Muscle of leg (tissue), 11 donors: Measurements from ENCODE around the gene CEP72. TPM values are rescaled to one million over a fixed set of nuclear protein-coding genes. Genes with fewer than 3 reads are reported as not detected.
"Not testable (repeated sequence)": the region's sequence is repeated elsewhere in the genome, so short reads cannot be mapped to it uniquely, and the experiment has no call there.

Experiments
- DNase-seq: peaks from one replicate; pipeline ENCODE4 v3.0.0; 2013
- H3K27ac ChIP-seq: one replicate; pipeline ENCODE4 v1.5.1; 2013; ENCODE audit warnings: mild to moderate bottlenecking, low read length, control low read depth
- H3K27me3 ChIP-seq: one replicate; pipeline ENCODE4 v1.6.1; 2013; ENCODE audit warnings: low read length; ENCODE audit not compliant: control insufficient read depth, insufficient read depth
- H3K36me3 ChIP-seq: one replicate; pipeline ENCODE4 v1.6.1; 2013; ENCODE audit warnings: low read length; ENCODE audit not compliant: control insufficient read depth, insufficient read depth
- H3K4me1 ChIP-seq: one replicate; pipeline ENCODE4 v1.6.1; 2013; ENCODE audit warnings: low read length; ENCODE audit not compliant: control insufficient read depth, insufficient read depth
- H3K4me3 ChIP-seq: one replicate; pipeline ENCODE4 v1.5.1; 2013; ENCODE audit warnings: low read length, control low read depth
- H3K9me3 ChIP-seq: replicated peaks from 2 replicates; pipeline ENCODE4 v1.6.1; 2013; ENCODE audit warnings: low read depth, low read length; ENCODE audit not compliant: control insufficient read depth
- WGBS: methylation state at CpG from one replicate; pipeline ENCODE4 v1.1.5; 2013; ENCODE audit warnings: missing lambda C conversion rate; ENCODE audit not compliant: insufficient coverage; 5-methylcytosine and 5-hydroxymethylcytosine counted together
- polyA plus RNA-seq, 8 donors: library from polyadenylated mRNA; unstranded; fragments of 120-200 nt; gene quantifications; one replicate each; pipeline versions ENCODE4 v1.2.1 to v1.2.3, GENCODE V29; 2013; ENCODE audit warnings: inconsistent platforms in 1 of 8, low replicate concordance in 1 of 8; ENCODE audit not compliant: insufficient read length in 8 of 8, insufficient read depth in 1 of 8
- total RNA-seq: library from RNA; stranded (reverse); fragments of 120-200 nt; gene quantifications from one replicate; pipeline ENCODE4 v1.2.4, GENCODE V29; 2013

CEP72 gene
- total and polyA plus RNA-seq, 9 donors = 3.0 to 5.1 (median 4.1) TPM

DNA sequence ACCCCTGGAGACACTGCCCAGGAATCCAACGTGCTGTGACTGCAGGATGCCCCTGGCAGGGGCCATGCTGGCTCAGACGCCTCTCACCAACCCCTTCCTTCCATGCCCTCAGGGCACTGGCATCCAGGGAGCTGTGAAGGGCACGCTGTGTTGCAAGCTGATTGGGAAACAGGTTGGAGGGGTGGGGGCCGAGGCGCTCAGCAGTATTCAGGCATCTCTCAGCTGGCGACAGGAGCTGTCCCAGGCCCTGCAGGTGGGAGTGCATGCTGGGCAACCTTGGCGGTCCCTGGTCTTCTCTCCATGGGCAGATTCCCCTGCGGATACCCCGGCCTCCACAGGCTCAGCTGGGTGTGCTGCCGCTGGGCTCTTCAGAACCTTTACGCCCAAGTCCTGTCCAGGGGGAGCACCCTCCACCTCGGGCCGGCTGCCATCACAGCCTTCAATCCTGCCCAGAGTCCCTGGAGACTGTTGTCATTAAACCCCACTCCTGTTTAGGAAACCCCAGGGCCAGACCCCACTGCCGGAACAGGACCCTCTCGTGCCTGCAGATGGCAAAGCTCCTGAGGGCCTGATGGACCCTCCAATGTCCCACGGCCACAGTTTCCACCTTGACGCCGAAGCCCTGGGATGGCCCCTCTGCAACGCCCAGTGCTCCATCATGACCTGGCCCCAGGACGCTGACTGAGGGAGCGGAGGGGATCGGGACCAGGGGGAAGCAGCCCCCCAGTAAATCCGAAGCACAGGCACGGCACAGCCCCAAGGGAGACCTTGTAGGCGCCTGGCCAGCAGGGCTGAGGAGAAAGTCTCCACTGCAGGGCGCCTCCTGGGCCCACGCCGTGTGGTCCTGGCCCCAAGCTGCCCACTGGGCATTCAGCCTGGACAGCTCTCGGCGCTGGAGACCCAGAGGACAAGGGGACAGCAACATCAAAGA is 71.7 kb downstream of the CEP72 start:
- DNase-seq = no peak
- Histone ChIP-seq H3K27ac (no peak overlapping the region), H3K9me3 (no peaks in the 10 kb centered on the region), H3K36me3 (no peaks in the 10 kb centered on the region), H3K27me3 (no peaks in the 10 kb centered on the region), H3K4me1 (no peaks in the 10 kb centered on the region), H3K4me3 (no peak overlapping the region)
- WGBS = 71% methylated on average over 26 of the region's 30 CpGs

DNA sequence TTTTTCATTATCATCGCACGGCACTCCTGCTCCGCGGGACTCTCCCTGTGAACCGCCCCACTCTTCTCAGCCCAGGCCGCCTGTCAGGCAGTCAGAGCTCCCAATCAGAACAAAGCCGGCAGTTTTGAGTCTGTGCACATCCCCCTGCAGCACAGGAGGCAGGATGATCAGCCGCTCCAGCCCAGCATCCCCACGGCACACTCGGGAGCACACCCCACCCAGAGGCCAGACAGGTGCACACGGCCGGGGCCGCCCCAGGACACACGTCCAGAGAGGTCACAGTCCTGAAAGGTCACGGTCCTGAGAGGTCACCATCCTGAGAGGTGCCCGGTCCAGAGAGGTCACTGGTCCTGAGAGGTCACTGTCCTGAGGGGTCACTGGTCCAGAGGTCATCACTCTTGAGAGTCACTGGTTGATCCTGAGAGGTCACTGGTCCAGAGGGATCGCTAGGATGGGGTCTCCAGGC is 72.6 kb downstream of the CEP72 start:
- no peak for DNase-seq
- Histone ChIP-seq H3K27me3 (no peaks in the 10 kb centered on the region), H3K36me3 (no peaks in the 10 kb centered on the region), H3K4me1 (no peaks in the 10 kb centered on the region), H3K4me3 (no peak overlapping the region), H3K27ac (no peak overlapping the region), H3K9me3 (no peaks in the 10 kb centered on the region)
- WGBS = 59% methylated on average over 17 of the region's 17 CpGs

DNA sequence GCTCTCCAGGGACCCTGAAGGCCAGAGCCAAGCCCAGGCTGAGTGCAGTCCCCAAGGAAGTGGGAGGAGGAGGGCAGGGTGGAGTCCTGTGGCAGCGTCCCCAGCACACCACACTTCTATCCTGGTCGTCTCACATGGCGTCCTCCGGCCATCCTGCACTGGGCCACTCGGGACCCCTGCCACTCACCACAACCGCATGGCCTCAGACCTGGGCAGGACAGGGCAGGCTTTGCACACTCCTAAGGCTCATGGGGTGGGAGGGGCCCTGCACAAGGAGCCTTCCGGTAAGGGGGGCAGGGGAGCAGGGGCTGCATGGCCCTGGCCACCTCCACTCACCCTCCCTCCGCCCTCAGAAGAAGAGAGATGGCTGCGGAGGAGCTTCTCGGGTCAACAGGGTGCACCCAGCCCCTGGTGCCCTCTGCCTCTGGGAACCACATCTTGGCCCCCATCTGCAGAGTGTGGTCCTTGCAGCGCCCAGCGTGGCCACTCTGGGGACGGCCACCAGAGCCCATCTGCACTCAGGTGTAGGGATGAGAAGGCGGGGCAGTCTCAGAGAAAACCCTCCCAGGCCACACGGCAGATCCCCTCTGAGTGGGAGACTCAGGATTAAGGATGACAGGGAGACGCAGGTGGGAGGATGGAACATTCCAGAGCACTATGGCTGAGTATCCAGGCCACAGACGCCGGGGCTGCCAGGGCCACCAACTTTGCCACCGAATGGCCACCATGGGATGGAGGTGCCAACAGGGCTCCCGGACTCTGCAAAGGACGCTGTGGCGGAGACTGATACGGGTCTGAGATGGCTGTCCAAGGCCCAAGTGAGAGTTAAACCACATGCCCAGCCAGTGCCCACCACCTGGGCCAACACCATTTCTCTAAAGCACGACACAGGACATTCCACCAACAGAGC is 73.4 kb downstream of the CEP72 start:
- no peaks in the 10 kb centered on the region for H3K9me3 ChIP-seq
- DNase-seq = no peak
- H3K36me3 ChIP-seq = no peaks in the 10 kb centered on the region
- no peaks in the 10 kb centered on the region for H3K27me3 ChIP-seq
- H3K4me1 ChIP-seq = no peaks in the 10 kb centered on the region
- WGBS = 90% methylated on average over 13 of the region's 24 CpGs
- H3K27ac ChIP-seq = no peak overlapping the region
- H3K4me3 ChIP-seq = no peak overlapping the region

DNA sequence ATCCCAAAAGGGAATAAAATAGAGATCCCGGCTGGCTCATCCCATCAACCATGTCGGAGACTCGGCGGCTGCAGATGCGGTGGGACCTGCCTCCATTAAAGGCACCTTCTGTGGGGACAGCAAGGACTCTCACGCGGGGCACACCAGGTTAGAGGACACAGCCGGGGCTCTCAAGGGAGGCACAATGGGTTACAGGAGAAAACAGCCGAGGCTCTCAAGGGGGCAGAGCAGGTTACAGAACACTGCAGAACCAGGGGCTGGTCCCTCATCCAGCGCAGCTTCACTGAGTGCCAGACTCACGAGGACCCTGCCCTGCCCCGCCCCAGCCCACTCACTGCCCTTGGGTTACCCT is 74.0 kb downstream of the CEP72 start:
- DNase-seq, H3K27me3 ChIP-seq, H3K36me3 ChIP-seq, H3K27ac ChIP-seq, H3K9me3 ChIP-seq, H3K4me1 ChIP-seq, H3K4me3 ChIP-seq: not testable (repeated sequence)
- WGBS = no CpG with 5 or more reads among the region's 12 CpGs

DNA sequence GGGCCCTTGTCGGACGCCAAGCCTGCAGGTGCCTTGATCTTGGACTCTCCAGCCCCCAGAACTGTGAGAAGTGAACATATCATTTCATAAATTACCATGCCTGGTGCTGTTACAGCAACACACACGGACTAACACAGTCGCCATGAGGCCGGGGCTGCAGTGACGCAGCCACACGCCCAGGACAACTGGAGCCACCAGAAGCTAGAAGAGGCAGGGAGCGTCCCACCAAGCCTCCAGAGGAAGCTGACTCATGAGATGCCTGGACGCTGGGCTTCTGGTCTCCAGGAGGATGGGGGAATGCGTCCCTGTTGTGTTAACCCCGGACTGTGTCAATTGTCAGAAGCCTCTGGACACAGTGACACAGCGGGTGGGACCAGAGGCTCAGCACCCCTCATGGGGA is 74.8 kb downstream of the CEP72 start:
- H3K9me3 ChIP-seq, H3K4me3 ChIP-seq, H3K27ac ChIP-seq, DNase-seq, H3K36me3 ChIP-seq, H3K27me3 ChIP-seq, H3K4me1 ChIP-seq: not testable (repeated sequence)
- WGBS = no CpG with 5 or more reads among the region's 12 CpGs

DNA sequence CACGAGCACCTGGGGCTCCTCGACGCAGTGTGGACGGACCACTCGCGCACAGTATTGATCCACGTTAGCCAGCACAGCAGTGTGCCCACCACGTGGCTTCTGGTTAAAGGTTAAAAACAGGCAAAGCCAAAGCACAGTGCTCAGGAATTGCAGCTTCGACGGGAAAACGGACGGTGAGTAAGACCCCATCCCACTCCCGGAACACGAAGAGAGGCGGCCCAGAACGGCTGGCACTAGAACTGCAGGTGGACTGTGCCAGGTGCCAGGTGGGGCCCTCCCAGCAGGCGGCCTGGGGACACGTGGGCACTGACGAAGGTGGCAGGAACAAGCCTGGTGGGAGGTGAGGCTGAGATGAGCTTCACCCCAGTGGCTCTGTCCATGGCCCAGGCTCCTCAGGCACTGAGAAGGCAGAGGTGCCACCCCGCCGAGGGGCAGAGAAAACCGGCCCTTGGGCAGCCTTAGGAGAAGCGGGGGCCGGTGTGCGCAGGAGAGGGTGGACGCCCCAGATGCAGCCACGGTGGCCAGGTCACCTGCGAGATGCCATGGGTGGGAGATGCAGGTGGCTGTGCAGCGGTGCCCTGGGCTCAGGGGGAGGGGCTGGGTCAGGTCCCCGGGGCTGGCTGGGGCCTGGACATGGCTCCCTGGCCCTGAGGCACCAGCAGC is 76.3 kb downstream of the CEP72 start:
- not testable (repeated sequence) for H3K4me1 ChIP-seq, H3K36me3 ChIP-seq, H3K27ac ChIP-seq, DNase-seq, H3K9me3 ChIP-seq, H3K4me3 ChIP-seq, H3K27me3 ChIP-seq
- WGBS = 73% methylated on average over 10 of the region's 30 CpGs

DNA sequence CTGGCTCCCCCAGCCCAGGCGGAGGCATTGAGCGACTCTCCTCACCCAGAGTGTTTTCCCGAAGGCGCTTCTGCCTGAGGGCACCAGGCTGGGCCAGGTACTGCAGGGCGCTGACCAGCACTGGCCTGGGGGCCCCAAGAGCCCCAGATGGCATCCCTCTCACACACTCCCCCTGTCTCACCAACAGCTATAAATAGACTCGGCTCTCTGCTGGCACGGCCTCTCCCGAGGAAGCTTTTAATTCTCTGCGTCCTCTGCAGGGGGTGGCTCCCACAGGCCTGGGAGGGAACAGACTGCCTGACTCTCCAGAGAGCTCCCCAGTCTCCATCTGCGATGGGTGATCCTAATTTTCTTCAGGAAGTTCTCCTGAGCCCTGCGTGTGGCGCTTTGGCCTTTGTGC is 78.2 kb downstream of the CEP72 start:
- not testable (repeated sequence) for H3K27me3 ChIP-seq, H3K36me3 ChIP-seq, H3K4me3 ChIP-seq, H3K4me1 ChIP-seq, H3K27ac ChIP-seq, DNase-seq, H3K9me3 ChIP-seq
- WGBS = no CpG with 5 or more reads among the region's 12 CpGs

DNA sequence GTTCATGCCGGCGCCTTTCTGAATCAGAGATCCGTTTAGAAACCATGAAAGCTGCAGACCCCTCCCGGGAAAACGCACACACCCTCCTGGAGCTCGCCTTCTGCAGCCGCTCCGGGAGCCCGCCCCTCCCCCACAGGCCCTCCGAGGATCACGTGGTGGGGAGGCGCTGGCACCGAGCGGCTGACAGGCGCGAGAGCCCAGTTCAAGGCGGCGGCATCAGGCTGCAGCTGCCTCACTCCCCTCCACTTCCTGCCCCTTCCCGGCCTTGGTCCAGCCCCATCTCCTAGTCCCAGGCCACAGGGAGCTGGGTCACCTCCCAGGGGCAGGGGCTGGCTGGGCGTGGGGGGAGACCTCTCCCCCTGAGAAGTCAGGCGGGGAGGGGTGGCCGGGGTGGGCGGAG is 78.9 kb downstream of the CEP72 start:
- not testable (repeated sequence) for H3K4me1 ChIP-seq, H3K27ac ChIP-seq, H3K36me3 ChIP-seq, DNase-seq, H3K9me3 ChIP-seq, H3K27me3 ChIP-seq, H3K4me3 ChIP-seq
- no CpG with 5 or more reads among the region's 23 CpGs for whole genome bisulfite sequencing

DNA sequence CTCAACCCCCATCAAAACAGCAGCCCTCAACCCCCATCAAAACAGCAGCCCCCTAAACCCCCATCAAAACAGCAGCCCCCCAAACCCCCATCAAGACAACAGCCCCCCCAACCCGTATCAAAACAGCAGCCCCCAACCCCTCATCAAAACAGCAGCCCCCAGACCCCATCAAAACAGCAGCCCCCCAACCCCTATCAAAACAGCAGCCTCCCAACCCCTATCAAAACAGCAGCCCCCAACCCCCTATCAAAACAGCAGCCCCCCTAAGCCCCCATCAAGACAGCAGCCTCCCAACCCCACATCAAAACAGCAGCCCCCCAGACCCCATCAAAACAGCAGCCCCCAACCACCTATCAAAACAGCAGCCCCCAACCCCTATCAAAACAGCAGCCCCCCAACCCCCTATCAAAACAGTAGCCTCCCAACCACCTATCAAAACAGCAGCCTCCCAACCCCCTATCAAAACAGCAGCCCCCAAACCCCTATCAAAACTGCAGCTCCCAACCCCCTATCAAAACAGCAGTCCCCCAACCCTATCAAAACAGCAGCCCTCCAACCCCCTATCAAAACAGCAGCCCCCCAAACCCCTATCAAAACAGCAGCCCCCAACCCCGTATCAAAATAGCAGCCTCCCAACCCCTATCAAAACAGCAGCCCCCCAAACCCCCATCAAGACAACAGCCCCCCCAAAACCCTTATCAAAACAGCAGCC is 79.8 kb downstream of the CEP72 start:
- H3K36me3 ChIP-seq = no peaks in the 10 kb centered on the region
- H3K4me1 ChIP-seq = peaks cover 3% of the 10 kb centered on the region
- peak overlapping the region; percentile 40 for H3K4me3 ChIP-seq
- WGBS = 33% methylated on average over 1 of the region's 2 CpGs
- peaks cover 6% of the 10 kb centered on the region for H3K27me3 ChIP-seq
- DNase-seq = no peak
- H3K9me3 ChIP-seq = no peaks in the 10 kb centered on the region
- no peak overlapping the region for H3K27ac ChIP-seq
